ENCODE measurements around the gene DNMT3A.

The DNMT3A gene

DNA sequence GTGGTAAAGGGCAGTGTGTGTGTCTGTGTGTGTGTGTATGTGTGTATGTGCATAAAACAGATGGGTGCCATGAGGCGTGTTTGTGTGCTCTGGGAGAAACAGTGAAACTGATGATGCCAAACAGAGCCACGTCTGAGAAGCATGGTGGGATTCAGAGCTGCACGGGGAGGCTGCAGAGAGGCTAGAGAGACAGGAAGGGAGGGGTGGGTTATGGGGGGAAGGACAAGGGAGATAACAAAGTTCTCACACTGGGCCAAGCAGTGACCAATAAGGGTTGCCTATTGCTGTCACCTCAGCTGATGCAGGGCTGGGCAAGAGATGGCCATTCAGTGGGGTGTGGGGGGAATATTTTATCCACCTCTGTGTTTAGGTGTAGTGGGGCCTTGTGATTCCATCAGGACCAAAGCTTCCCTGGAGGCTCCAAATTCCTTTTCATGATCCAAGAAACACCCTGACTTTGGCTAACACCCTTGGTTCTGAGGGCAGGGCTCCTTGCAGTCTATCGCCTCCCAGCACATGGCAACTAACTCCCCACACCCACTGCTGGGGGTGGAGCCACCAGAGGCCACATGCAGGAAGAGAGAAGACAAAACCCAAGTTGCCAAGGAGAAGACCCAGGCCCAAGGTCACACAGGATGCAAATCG, 119.1 kb downstream of the DNMT3A start:
- no peak for DNase-seq (ENCODE audit: low read depth)
- H3K4me3 ChIP-seq (ENCODE audit: control insufficient read depth, low read depth, low read length): no peak overlapping the region
- TF ChIP-seq, protein P1, sequence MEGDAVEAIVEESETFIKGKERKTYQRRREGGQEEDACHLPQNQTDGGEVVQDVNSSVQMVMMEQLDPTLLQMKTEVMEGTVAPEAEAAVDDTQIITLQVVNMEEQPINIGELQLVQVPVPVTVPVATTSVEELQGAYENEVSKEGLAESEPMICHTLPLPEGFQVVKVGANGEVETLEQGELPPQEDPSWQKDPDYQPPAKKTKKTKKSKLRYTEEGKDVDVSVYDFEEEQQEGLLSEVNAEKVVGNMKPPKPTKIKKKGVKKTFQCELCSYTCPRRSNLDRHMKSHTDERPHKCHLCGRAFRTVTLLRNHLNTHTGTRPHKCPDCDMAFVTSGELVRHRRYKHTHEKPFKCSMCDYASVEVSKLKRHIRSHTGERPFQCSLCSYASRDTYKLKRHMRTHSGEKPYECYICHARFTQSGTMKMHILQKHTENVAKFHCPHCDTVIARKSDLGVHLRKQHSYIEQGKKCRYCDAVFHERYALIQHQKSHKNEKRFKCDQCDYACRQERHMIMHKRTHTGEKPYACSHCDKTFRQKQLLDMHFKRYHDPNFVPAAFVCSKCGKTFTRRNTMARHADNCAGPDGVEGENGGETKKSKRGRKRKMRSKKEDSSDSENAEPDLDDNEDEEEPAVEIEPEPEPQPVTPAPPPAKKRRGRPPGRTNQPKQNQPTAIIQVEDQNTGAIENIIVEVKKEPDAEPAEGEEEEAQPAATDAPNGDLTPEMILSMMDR (conservative IDR thresholded peaks at IDR 0.05; ENCODE audit: control insufficient read depth, insufficient read depth, low read depth, low read length): no peak

DNA sequence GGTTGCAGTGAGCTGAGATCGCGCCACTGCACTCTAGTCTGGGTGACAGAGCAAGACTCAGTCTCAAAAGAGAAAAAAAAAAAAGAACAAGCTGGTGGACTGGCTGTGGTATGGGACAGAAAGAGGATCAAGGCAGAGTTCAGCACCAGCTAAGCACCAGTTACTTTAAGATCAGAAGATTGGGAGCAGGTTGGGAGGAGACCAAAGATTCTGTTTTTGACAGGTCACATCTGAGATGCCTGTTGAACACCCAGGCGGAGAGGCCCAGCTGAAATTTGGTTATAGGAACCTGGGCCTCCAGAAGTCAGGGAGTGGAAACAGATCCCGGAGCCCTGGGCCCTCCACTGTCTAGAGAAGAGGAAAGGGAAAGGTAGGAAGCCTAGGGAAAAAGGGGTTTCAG, 120.1 kb downstream of the DNMT3A start:
- no peak overlapping the region for H3K4me3 ChIP-seq (ENCODE audit: control insufficient read depth, low read depth, low read length)
- no peak for DNase-seq (ENCODE audit: low read depth)
- TF ChIP-seq, protein P1 (conservative IDR thresholded peaks at IDR 0.05; ENCODE audit: control insufficient read depth, insufficient read depth, low read depth, low read length): no peak

DNA sequence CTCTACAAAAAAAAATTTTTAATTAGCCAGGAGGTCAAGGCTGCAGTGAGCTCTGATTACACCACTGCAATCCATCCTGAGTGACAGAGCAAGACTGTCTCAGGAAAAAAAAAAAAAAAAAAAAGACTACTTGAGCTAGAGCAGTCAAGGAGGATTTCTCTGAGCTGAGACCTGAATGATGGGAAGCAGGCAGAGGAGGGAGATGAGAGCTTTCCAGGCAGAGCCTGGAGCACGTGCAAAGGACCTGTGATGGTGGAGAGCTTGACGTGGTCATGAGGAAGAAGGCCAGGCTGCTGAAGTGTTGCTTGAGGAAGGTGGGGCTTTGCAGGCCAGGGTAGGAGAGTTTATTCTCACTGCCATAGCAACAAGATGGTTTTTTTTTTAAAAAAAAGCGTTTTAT, 121.4 kb downstream of the DNMT3A start:
- no peak for DNase-seq (ENCODE audit: low read depth)
- no peak overlapping the region for H3K4me3 ChIP-seq (ENCODE audit: control insufficient read depth, low read depth, low read length)
- TF ChIP-seq, protein P1 (conservative IDR thresholded peaks at IDR 0.05; ENCODE audit: control insufficient read depth, insufficient read depth, low read depth, low read length): no peak

DNA sequence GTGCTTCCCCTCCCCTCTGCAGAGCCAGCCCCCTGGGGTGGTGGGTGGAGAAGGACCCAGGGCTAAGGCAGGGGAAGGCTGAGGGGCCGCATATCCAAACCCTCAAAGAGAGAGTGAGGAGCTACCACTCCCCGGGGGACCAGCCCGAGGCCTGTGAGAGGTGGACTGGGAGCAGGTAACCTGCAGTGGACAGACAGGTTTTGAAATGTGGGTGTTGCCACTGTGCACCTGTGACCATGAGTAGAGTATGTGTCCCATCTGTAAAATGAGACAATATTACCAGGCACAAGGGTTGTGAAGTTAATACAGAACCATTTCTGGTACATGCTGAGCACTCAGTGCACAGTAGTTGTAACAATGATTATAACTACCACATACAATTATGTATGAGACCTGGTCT, 122.1 kb downstream of the DNMT3A start:
- TF ChIP-seq, protein P1 (conservative IDR thresholded peaks at IDR 0.05; ENCODE audit: control insufficient read depth, insufficient read depth, low read depth, low read length): no peak
- DNase-seq (ENCODE audit: low read depth): no peak
- no peak overlapping the region for H3K4me3 ChIP-seq (ENCODE audit: control insufficient read depth, low read depth, low read length)

DNA sequence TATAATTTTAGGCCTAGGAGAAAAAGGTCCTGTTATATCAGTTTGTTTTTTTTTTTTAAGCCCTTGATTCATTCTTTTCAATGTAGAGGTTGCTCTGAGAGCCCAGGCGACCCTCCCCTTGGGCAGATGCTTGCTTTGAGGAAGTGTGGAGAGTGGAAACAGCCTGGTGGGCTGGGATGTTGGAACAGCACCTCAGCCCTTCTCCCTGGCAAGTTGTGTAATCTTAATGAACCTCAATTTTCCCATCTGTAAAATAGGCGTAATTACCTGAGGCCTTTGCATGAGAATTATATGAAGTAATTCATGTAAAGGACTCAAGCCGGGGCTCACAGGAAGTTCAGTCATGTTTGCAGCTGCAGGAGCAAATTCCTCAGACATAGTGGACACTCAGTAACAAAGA, 123.6 kb downstream of the DNMT3A start:
- no peak for DNase-seq (ENCODE audit: low read depth)
- no peak overlapping the region for H3K4me3 ChIP-seq (ENCODE audit: control insufficient read depth, low read depth, low read length)
- TF ChIP-seq, protein P1 (conservative IDR thresholded peaks at IDR 0.05; ENCODE audit: control insufficient read depth, insufficient read depth, low read depth, low read length): no peak

DNA sequence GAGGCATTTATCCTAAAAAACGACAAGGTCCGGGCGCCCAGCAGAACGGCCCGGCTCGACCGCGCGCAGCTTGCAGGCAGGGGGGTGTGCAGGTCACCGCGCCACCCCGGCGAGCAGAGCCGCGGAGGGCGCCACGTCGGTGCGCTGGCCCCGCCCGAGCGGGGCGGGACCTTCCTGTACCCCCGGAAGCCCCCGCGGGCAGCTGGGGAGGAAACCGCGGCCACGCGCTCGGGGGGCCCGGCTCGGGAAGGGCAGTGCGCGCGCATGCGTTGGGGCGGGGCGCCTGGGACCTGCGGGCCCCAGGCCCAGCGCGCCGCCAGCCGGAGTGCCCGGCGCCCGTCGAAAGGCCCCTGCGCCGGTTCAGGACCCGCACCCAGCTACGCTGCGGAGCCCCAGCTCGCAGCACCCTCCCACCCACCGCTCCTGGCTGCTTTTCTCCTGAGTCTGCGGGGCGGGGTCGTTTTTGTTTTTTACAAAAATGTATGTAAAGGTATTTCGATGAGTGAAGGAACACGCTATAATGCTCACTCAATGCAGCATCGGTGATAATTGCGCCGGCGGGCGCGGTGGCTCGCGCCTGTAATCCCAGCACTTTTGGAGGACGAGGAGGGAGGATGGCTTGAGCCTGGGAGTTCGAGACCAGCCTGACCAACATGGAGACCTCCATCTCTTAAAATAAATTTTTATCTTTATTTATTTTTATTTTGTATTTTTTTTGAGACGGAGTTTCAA, 125.6 kb downstream of the DNMT3A start:
- DNase-seq (ENCODE audit: low read depth): peak; percentile 66
- TF ChIP-seq, protein P1 (conservative IDR thresholded peaks at IDR 0.05; ENCODE audit: control insufficient read depth, insufficient read depth, low read depth, low read length): no peak
- H3K4me3 ChIP-seq (ENCODE audit: control insufficient read depth, low read depth, low read length): peak overlapping the region; percentile 60

Data from fibroblast of mammary gland (primary cell).